Measurements from ENCODE around the gene ASIC4.
A peak's percentile ranks its signal among the peaks of the same experiment; 100 is the strongest.

ASIC4 gene

DNA sequence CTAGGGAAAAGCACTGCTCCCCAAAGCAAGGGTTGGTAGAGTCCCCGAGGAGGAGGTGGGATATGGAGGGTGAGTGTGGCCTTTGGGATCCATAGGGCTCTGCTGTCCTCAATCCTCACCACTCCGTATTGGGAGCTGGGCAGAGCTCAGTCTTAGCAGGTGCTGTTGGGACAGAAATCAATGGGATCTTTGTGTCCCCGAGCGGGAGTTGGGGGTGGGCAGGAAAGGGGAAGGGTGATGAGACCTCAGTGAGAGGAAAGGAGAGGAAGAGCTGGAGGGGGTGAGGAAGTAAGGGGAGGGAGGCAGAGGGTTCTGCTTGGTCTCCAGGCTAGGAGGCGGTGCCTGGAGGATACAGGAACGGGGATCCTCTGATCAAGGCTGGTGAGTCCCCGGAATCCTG is 2.6 kb downstream of the ASIC4 start:
- DNase-seq: no peak

DNA sequence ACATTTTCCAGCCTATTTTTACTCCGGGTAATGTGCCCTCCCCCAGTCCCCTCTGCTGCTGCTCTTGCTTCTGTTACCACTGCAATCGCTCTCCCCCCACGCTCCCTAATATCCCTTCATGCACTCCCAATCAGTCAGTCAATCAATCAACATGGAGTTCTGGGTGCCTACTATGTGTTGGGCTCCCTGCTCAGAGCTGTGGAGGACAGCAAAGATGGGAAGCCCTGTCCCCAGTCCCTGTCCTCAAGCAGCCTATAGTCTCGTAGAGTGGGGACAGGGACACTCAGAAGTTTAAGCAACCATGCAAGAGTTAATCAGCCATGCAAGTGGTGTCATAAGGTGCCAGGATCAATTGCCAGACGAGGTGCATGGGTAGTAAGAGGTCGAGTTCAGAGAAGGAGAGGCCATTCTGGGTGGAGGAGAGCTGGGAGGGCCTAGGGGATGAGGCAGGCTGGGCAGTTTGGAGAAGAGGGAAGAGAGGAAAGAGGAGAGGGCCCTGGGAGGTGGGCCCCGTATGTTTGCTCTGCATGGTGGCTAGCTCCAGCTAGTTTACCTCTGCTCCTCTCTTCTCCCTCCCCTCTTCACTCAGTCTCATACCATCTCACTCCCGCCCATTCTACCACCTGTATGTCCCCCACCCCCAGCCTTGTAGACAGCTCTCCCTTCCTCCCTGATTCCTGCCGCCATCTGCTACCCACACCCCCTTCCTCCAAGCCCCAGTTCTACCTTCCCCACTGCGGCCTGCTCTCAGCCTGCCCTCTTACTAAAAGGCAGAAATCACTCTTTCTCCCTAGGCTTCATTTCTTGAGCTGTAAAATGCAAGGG is 3.9 kb downstream of the ASIC4 start:
- DNase-seq: no peak

DNA sequence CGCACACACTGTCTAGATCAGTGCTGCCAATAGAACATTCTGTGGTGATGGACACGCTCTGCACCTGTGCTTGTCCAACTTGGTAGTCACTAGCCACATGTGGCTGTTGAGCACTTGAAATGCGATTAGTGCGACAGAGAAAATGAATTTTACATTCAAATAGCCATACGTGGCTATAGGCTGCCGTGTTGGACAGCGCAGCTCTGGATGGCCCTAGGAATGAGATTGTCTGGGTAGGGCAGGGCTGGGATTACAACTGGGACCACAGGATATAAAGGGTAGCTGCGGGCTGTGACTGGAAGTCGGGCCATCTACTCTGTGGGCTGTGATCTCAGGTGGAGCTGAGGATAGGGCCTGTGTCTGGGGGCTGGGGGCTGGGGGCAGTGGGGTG is 5.2 kb downstream of the ASIC4 start:
- no peak for DNase-seq

DNA sequence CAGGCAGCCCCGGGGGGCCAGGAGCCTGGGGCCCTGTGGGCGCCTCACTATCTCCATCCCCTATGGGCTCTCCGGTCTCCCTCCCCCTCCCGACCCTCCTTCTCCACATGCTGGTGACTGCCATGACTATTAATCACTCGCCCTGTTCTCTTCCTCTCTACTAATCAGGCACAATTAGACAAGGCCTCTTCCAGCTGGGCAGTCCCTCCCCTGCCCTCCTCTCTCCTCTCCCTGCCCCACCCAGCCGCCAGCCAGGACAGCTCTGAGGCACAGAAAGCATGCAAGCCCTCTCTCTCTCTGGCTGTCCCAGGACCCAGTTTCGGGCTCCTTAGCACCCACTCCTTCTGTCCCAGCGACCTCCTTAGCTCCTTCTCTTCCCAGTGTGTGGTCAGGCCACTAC is 5.8 kb downstream of the ASIC4 start:
- DNase-seq: no peak

DNA sequence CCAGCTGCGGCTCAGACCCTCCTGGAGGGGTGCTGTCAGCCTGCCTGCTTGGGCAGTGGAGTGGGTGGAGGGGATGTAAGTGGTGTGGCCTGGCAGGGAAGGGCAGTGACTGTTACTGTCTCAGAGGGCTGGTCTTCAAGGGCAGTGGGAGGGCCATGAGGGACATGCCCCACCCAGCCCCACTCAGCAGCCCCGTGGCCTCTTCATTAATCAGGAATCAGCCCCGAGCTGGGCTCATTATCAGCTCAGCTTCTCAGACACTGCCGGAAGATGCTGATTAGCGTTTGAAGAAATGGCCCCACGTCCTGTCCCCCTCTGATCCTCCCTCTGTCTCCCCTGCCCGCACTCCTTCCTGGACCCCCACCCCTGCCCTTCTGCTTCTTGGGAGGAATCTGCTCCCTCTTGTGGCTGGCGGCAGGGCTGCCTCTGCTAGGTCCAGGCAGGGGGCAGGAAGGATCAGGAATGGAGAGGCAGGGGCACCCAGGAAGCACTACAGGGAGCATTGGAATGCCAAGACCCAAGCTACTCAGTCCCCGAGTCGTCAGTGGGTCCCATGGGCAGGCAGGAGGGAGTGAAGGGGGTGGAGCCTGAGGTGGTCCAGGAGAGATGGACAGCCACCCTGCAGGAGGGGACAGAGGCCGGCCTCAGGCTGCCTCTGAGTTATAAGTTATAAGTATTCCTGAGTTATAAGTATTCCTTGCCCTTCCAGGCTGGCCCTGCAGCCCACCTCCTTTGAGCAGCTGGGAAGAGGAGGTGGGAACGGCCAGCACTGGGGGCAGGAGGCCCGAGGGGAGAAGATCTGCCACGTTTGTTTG is 7.0 kb downstream of the ASIC4 start:
- no peak for DNase-seq

DNA sequence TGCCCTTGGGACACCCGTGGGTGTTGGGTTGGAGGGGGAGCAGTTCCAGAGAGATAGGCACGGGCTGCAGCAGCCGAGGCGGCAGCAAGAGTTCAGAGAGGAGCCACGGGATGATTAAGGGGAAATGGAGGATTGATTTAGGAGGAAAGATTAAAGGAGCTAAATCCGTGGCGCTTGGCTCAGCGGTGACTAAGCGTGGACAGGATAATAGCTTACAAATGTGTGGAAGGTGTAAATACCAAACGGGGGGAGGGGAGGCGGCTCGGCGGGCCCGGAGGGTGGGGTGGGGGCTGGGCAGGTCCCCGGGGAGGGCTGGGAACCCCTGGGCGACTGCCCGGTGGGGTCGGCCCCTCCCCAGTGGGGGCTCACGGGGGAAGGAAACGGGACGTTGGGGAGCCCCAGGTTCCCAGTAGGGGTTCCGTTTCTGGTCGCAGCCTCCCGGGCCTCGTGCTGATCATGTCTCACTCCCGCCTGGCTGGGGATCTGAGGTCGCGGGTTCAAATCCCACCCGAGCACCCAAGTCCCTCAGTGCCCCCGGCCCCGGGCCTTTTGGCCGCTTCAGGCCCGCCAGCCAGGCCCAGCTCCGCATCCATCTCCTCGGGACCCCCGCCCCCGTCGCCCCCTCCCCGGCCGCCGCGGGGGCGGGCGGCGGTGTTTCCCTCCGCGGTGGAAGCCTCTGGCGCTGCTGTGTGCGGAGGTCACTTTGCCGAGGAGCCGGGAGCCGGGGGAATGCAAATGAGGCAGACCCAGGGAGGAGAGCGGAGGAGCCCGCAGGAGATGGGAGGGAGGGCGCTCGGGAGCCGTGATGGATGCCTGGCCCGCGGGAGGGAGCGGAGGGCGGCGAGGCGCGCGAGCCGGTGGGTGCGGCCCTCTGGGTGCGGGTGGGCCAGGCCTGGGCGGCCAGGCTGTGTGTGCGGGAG is 8.1 kb downstream of the ASIC4 start:
- DNase-seq: no peak

DNA sequence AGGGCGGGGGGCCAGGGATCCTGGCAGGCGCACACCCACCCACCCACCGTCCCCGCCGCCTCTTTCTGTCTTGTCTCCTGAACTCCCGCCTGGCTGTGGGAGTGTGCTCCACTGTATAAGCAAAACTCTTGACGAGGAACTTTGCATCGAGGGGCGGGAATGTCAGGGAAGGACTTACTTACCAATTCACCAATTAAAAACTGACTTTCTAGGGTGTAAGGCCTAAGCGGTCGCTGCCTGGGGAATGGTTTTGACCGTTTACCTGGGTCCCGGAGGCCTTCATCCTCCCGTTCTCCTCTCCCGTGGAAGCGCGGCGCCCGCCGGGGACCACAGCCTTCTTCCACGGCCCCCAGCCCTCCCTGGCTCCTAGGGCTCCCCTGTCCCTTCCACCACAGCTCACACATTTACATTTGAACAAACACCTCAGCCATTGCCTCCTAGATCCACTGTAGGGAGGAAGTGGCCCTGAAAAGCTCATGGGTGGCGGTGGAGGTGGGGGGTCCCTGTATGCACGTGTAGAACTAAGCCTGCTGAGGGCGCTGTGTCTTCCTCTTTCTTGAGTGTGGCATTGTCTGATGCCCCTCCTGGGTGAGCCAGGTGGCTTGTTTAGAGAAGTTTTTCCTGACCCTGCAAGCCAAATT is 8.9 kb downstream of the ASIC4 start:
- no peak for DNase-seq

DNA sequence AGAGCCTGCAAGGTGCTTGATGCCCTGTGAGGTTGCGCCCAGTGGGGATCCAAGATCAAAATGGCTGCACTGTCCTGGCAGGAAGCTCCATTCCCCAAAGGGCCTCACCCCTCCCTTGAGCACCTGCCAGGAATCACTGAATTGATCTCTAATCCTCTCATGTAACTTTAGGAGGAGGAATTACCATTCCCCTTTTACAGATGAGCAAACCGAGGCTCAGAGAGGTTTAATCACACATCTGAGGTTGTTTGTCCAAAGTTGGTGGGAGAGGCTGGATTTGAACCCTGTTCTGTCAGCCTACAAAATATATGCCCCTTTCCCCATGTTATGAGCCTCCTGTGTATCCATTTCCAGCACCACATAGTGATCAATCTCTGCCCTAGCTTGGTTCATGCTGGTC is 10.5 kb downstream of the ASIC4 start:
- DNase-seq: no peak

DNA sequence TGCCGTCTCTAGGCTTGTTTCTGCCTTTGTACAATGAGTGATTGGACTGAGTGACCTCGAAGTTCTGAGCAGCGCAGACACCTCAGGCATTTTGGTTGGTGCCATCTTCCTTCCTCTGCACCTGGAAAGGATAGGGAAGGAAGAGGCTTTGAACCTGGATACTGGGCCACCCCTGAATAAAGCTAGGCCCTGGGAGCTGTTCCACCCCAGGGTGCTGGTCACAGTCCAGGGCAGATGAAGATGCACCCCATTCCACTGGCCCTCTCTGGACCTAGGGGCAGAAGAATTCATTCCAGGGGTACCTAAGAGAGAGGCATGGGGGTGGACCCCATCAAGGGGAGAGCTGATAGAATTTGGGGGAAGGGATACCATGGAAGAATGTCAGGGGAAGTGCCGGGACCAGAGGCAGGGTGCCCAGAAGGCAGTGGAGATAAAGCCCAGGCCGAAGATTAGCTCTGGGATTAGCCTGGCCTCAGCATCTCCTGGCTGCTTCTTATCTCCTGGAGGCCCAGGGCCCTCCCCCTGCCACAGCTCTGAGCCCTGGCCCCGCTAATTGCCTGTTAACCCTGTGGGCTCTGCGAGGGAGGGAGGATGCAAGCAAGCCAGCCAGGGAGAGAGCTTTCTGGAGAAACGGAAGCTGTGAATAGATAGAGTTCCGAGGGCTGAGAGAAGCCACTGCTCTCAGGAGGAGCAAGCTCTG is 11.4 kb downstream of the ASIC4 start:
- no peak for DNase-seq

DNA sequence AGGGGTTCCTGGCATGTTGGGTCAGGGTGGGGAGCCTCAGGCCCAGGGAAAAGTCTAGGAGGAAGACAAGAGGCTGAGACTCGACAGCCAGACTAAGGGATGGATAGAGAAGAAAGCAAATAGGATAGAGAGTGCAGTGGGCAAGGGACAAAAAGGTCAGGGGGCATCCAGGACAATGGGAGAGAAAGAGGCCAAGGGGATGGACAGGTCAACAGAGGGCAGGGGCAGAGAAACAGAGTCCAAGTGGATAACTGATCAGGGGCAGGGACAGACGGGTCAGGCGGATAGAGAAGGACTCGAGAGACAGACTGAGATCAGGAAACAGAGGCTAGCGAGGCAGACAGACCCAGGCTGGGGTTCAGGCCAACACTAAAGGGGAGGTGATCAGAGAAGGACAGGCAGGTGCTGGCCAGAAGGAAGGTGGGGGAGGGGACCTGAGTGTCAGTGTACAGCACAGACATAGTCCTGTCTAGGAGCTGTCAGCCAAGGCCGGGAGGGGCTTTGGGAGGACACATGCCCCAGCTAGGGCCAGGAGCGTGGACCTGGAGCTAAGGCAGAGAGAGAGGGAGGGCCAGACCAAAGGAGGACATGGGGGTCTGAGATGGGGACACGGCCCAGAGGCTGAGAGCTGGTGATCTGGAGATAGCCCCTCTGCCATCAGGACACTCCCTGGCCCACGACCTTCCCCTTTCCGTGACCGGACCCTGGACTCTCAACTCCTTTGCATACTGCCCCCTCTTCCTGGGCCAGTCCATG is 12.2 kb downstream of the ASIC4 start:
- no peak for DNase-seq

DNA sequence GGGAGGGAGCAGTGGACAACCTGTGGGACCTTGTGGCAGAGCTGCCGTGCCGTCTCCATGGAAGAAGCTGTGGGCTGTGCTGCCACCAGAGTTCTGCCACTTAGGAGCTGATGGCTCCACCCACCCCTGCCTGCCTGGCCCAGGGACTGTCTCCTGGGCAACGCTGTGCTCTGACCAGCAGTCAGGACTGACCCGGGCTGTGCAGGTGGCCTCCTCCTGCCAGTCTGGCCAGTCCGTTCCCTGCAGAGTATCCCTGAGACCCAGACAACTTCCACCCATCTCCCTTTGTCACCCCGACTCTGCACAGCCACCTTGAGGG is 12.8 kb downstream of the ASIC4 start:
- no peak for DNase-seq

DNA sequence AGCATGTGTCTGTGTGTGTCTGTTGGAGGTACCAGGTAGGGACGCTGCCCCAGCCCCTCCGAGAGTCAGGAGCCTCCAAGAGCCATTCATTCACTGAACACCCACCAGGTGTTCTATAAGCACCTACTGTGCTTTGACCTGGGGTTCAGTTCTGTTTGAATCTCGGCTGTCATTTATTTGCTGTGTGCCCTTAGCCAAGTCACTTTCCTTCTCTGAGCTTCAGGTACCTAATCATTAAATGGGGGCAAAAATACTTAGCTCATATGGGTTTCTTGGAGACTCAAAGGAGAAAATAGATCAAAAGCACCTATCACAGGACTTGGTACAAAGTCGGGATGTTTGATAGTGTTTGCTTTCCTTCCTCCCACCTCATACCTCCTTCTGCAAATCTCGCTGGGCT is 13.2 kb downstream of the ASIC4 start:
- no peak for DNase-seq

DNA sequence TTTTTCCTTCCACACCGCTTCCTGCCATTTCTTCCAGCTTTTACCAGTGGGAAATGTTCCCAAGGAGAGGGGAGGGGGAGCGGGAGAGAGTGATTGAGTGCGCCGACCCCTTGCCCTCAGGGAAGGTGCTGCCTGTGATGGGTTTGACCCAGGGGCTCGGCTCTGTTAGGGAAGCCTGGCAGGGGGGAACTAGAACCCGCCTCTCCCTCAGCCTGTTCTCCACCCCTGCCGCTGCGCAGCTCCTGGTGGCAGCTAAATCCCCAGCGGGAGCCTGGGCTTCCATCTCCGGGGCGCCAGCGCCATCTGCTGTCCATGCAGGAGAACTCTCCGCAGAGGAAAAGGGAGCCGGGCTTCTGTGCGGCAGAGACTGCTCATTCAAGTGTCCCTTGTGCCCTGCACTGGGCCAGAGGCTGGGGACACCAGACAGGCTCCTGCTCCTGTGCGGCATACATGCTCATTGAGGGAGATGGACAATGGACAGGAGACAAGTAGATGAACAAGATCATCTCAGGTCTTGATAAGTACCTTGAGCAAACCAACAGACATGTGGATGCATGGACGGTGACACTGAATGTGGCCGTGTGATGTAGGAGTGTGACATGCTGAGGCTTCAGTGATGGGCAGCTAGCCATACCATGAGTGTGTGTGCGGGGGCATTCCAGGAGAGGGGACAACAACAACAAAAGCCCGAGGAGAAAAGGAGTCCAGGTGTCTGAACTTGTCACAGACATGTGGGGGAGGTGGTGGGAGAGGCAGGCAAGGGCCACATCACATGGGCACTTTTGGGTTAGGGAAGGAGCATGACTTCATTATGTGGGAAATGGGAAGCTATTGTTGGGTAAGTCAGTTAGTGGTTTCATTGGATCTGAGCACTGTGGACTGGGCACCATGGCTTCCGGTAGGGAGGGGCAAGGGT is 16.0 kb downstream of the ASIC4 start:
- peak; percentile 90 for DNase-seq

DNA sequence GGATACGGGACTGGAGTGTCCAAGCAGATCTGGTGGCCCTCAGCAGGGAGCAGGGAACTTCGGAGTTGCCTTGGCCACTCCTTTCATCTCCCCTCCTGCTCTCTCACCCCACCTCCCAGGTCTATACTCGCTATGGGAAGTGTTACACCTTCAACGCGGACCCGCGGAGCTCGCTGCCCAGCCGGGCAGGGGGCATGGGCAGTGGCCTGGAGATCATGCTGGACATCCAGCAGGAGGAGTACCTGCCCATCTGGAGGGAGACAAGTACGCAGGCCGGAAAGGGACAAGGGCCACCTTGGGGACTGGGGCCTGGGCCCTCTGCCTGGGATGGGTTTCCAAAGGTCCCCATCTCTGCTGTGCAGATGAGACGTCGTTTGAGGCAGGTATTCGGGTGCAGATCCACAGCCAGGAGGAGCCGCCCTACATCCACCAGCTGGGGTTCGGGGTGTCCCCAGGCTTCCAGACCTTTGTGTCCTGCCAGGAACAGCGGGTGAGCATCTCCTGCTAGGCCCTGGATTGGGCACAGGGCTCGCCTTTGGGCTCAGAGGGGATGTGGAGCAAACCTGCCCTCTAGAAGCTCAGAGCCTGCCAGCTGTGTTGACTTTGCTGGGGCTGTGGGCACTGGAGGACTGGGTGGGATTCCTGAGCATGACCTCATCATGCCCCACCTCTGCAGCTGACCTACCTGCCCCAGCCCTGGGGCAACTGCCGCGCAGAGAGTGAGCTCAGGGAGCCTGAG is 17.5 kb downstream of the ASIC4 start:
- DNase-seq: no peak

DNA sequence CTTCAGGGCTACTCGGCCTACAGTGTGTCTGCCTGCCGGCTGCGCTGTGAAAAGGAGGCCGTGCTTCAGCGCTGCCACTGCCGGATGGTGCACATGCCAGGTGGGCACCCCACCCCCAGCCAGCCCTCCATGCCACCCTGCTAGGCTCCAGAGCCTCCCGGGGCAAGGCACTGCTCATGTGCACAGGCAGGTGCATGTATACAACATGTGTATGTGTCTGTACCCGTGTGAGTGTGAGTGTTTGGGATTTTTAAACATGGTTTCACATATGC is 18.0 kb downstream of the ASIC4 start:
- no peak for DNase-seq

DNA sequence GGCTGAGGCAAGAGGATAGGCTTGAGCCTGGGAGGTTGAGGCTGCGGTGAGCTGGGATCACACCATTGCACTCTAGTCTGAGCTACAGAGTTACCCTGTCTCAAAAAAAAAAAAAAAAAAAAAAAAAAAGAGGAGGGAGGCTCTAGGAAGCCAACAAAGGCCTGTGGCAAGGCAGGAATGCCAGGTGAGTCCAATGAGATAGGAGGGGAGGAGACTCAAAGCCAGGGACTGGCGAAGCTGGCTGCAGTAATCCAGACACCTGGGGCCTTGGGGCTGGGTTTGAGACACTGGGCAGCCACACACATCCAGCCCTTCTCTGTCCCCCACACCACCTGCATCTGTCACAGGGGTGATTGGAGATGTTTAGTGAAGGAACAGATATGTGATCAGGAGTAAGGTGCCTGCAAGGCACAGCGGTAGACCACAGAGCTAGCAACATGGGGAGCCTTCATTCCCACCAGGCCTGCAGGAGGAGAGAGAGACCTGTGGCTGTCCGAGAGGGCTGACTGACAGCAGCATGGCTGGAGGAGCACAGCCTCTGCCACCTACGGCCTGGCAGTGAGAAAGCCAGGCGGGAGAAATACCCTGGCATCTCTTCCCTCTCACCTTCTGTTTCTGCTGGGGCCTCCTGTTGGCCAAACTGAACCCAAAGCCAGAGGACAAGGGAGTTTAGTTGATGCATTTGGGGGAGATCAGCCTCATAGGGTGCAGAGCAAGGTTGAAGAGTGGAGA is 19.8 kb downstream of the ASIC4 start:
- no peak for DNase-seq

DNA sequence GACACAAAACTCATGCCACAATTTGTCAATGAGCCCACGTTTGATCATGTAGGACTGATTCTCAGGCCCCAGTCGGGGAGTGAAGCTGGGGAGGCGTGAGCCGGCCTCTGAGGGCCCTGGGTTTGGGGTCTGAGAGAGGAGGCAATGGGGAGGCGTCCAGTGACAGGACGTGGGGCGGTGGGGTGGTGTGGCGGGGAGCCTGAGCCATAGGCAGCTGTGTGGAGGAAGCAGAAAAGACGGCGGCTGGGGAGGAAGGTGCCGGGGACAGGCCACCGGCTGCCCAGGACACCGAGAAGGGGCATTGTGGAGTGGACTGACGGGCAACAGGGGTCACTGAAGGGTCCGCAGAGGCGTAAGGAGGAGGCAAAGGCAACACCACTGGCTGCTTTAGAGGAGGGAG is 22.1 kb downstream of the ASIC4 start:
- no peak for DNase-seq

DNA sequence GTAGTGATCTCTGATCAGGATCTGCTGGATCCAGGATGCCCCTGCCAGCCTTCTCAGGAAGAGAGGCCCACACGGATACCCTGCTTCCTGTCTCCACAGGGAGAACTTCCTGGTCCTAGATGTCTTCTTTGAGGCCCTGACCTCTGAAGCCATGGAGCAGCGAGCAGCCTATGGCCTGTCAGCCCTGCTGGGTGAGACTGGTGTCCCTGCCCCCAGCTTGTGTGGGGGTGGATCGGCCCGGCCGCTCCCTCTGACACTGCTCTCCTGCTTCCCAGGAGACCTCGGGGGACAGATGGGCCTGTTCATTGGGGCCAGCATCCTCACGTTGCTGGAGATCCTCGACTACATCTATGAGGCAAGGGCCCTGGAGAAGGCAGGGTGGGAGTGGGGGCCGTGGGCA is 22.7 kb downstream of the ASIC4 start:
- no peak for DNase-seq

Measured in stimulated activated CD4-positive, alpha-beta T cell treated with anti-CD3 and anti-CD28 coated beads, Interleukin-2, amount 100 ng/mL, for 24 hours (primary cell).